Neural cell (in vitro differentiated cells): ENCODE measurements around the gene NYAP1. TPM values are rescaled to one million over a fixed set of nuclear protein-coding genes. Genes with fewer than 3 reads are reported as not detected.

ENCODE experiments used
- H2AFZ ChIP-seq: fragments of 200-600, 300-800 bp; sonication (generic), shearing (Covaris generic); 2 replicates; pipeline ENCODE4 v1.6.0; 2014; ENCODE audit warnings: low read depth, mild to moderate bottlenecking, antibody characterized with exemption, low read length, moderate library complexity
- H3F3A ChIP-seq: fragments of 200-600 bp; shearing (Covaris generic); 2 replicates; pipeline ENCODE4 v1.6.1; 2016; ENCODE audit warnings: mild to moderate bottlenecking, moderate library complexity, mixed read lengths, antibody characterized with exemption, low read length; ENCODE audit not compliant: insufficient read depth, poor library complexity, severe bottlenecking
- H3K27ac ChIP-seq: fragments of 200-600, 300-800 bp; sonication (generic), shearing (Covaris generic); 2 replicates; pipeline ENCODE4 v1.5.1; 2014; ENCODE audit warnings: mild to moderate bottlenecking, low read length, moderate library complexity
- H3K27me3 ChIP-seq: fragments of 300-800, 200-600 bp; sonication (generic), shearing (Covaris generic); 2 replicates; pipeline ENCODE4 v1.6.0; 2014; ENCODE audit warnings: mild to moderate bottlenecking, low read depth, low read length, moderate library complexity; ENCODE audit not compliant: insufficient read depth
- H3K36me3 ChIP-seq: fragments of 300-800, 200-600 bp; sonication (generic), shearing (Covaris generic); 2 replicates; pipeline ENCODE4 v1.5.1; 2014; ENCODE audit warnings: mild to moderate bottlenecking, antibody characterized with exemption, low read length, moderate library complexity; ENCODE audit not compliant: insufficient read depth
- H3K4me2 ChIP-seq: fragments of 300-800, 200-600 bp; sonication (generic), shearing (Covaris generic); 2 replicates; pipeline ENCODE4 v1.6.0; 2014; ENCODE audit warnings: mild to moderate bottlenecking, low read length
- H3K4me3 ChIP-seq: fragments of 300-800, 200-600 bp; sonication (generic), shearing (Covaris generic); 2 replicates; pipeline ENCODE4 v1.5.1; 2014; ENCODE audit warnings: mild to moderate bottlenecking, low read length, moderate library complexity
- H3K79me2 ChIP-seq: fragments of 200-600 bp; shearing (Covaris generic); replicated peaks from 2 replicates; pipeline ENCODE4 v1.6.0; 2014; ENCODE audit warnings: mild to moderate bottlenecking, low read length, moderate library complexity; ENCODE audit not compliant: insufficient read depth
- H3K9ac ChIP-seq: fragments of 300-800, 200-600 bp; sonication (generic), shearing (Covaris generic); 2 replicates; pipeline ENCODE4 v1.6.1; 2016; ENCODE audit warnings: mild to moderate bottlenecking, low read length, mixed read lengths
- H3K9me2 ChIP-seq: fragments of 200-600 bp; shearing (Covaris generic); 2 replicates; pipeline ENCODE4 v1.6.1; 2016; ENCODE audit warnings: mild to moderate bottlenecking, low read length, mixed read lengths; ENCODE audit not compliant: insufficient read depth
- H3K9me3 ChIP-seq: fragments of 200-600, 300-800 bp; sonication (generic), shearing (Covaris generic); 2 replicates; pipeline ENCODE4 v1.6.1; 2016; ENCODE audit warnings: mild to moderate bottlenecking, mixed run types, low read length, moderate library complexity, mixed read lengths
- H4K20me1 ChIP-seq: fragments of 200-600 bp; shearing (Covaris generic); 2 replicates; pipeline ENCODE4 v1.6.1; 2016; ENCODE audit warnings: mild to moderate bottlenecking, mixed run types; ENCODE audit not compliant: insufficient read depth
- CTCF ChIP-seq: fragments of 450-650 bp; IDR thresholded peaks from 2 replicates; pipeline ENCODE4 v1.5.1; 2014; ENCODE audit warnings: antibody characterized with exemption, mild to moderate bottlenecking, moderate library complexity; ENCODE audit not compliant: poor library complexity, severe bottlenecking
- EP300 ChIP-seq: fragments of 450-650 bp; conservative IDR thresholded peaks from 2 replicates; pipeline ENCODE4 v1.6.1; 2014; ENCODE audit warnings: antibody characterized with exemption, mild to moderate bottlenecking, moderate library complexity; ENCODE audit not compliant: poor library complexity, severe bottlenecking
- EZH2 ChIP-seq: fragments of 200-600, 300-800 bp; shearing (Covaris generic), sonication (generic); IDR thresholded peaks from 2 replicates; pipeline ENCODE4 v1.6.1; 2014; ENCODE audit warnings: antibody characterized with exemption, low read length, borderline replicate concordance, mild to moderate bottlenecking; ENCODE audit not compliant: insufficient read depth, poor library complexity, severe bottlenecking
- MXI1 ChIP-seq: fragments of 450-650 bp; conservative IDR thresholded peaks from 2 replicates; pipeline ENCODE4 v1.6.1; 2014; ENCODE audit warnings: antibody characterized with exemption, mild to moderate bottlenecking; ENCODE audit not compliant: poor library complexity, severe bottlenecking
- POLR2AphosphoS5 ChIP-seq: IDR thresholded peaks from 2 replicates; pipeline ENCODE4 v1.6.1; 2012
- RAD21 ChIP-seq: fragments of 450-650 bp; conservative IDR thresholded peaks from 2 replicates; pipeline ENCODE4 v1.6.1; 2014; ENCODE audit warnings: antibody characterized with exemption, mild to moderate bottlenecking, moderate library complexity
- REST ChIP-seq: IDR thresholded peaks from 2 replicates; pipeline ENCODE4 v1.6.1; 2012; ENCODE audit warnings: borderline replicate concordance
- SMC3 ChIP-seq: fragments of 450-650 bp; conservative IDR thresholded peaks from 2 replicates; pipeline ENCODE4 v1.6.1; 2014; ENCODE audit warnings: antibody characterized with exemption, mild to moderate bottlenecking, moderate library complexity; ENCODE audit not compliant: poor library complexity
- TAF1 ChIP-seq: IDR thresholded peaks from 2 replicates; pipeline ENCODE4 v1.6.1; 2012; ENCODE audit warnings: low read depth
- polyA plus RNA-seq: library from polyadenylated mRNA; depleted of rRNA; stranded (reverse); fragments of >200 nt; gene quantifications from 2 replicates; pipeline ENCODE4 v1.2.3, GENCODE V29; 2014

NYAP1 gene
- polyA plus RNA-seq, 1 donor from 2014 or later = 70.1 TPM

GRCh38 chr7:100486753-100487446 lies 3.2 kb downstream of the NYAP1 start:
- Histone ChIP-seq H3K36me3 (no peaks in the 10 kb centered on the region), H2AFZ (no peak overlapping the region), H3K9ac (no peak overlapping the region), H3K4me3 (no peak overlapping the region), H3K79me2 (peaks cover 50% of the 10 kb centered on the region), H3K27ac (no peak overlapping the region), H3K4me2 (no peak overlapping the region), H4K20me1 (no peaks in the 10 kb centered on the region), H3K9me2 (no peaks in the 10 kb centered on the region), H3F3A (no peaks in the 10 kb centered on the region), H3K9me3 (no peaks in the 10 kb centered on the region), H3K27me3 (no peaks in the 10 kb centered on the region)
- TF ChIP-seq CTCF = no peak
- no peak for TF ChIP-seq MXI1
- TF ChIP-seq POLR2AphosphoS5 = no peak

- H3K9me2 ChIP-seq = no peaks in the 10 kb centered on the region
- no peaks in the 10 kb centered on the region for H3F3A ChIP-seq
- no peak overlapping the region for H2AFZ ChIP-seq
- H3K4me2 ChIP-seq = no peak overlapping the region
- H3K27ac ChIP-seq = peak overlapping the region; percentile 97
- H4K20me1 ChIP-seq = no peaks in the 10 kb centered on the region
- peaks cover 53% of the 10 kb centered on the region for H3K79me2 ChIP-seq
- no peaks in the 10 kb centered on the region for H3K27me3 ChIP-seq
- no peak for TF ChIP-seq TAF1
- no peak for TF ChIP-seq CTCF
- no peak for TF ChIP-seq REST
- TF ChIP-seq POLR2AphosphoS5 = no peak
- TF ChIP-seq EZH2 = no peak
- no peak for TF ChIP-seq MXI1
- no peak for TF ChIP-seq EP300
- TF ChIP-seq SMC3 = no peak
- TF ChIP-seq RAD21 = no peak
- H3K36me3 ChIP-seq = no peaks in the 10 kb centered on the region
- H3K4me3 ChIP-seq = peak overlapping the region; percentile 65
- peak overlapping the region; percentile 77 for H3K9ac ChIP-seq
- H3K9me3 ChIP-seq = no peaks in the 10 kb centered on the region
These were observed 4.8 kb downstream of the NYAP1 start for GRCh38 chr7:100488333-100489095.
